Panc1 (cell line): ENCODE data around the gene EIF2D. TPM values are rescaled to one million over a fixed set of nuclear protein-coding genes. Genes with fewer than 3 reads are reported as not detected.

Experiments
- ATAC-seq: fragments of 200-7000 bp; cut with Tn5 transposase; 2 replicates; pipeline ENCODE4 v1.9.1; 2020; ENCODE audit warnings: mild to moderate bottlenecking, moderate library complexity
- BruUV-seq: library from RNA; stranded (reverse); fragments of 400-500 nt; replicated peaks from 2 replicates; lab custom pipeline; 2021; lab: Mats Ljungman, UMichigan
- CTCF ChIA-PET: fragments of 300-600 bp; sonication (Branson Sonifier 250); formaldehyde crosslinking; loops from one replicate; lab custom pipeline; 2022; ENCODE audit warnings: antibody characterized with exemption; lab: Charles Lee
- POLR2A ChIA-PET: fragments of 300-600 bp; sonication (Branson Sonifier 250); formaldehyde crosslinking; loops from one replicate; lab custom pipeline; 2022; ENCODE audit warnings: antibody characterized with exemption; lab: Charles Lee
- DNase-seq: peaks from one replicate; pipeline ENCODE4 v3.0.0-alpha.2; 2010; ENCODE audit warnings: low read depth, low spot score
- H3K27ac ChIP-seq: 2 replicates; pipeline ENCODE4 v1.5.1; 2011; ENCODE audit warnings: mild to moderate bottlenecking, low read length, inconsistent platforms
- H3K27me3 ChIP-seq: fragments of 200-500 bp; sonication (Bioruptor generic); 2 replicates; pipeline ENCODE4 v1.6.0; 2014; ENCODE audit warnings: low read length, inconsistent platforms; ENCODE audit not compliant: control insufficient read depth, insufficient read depth
- H3K36me3 ChIP-seq: fragments of 200-500 bp; sonication (Bioruptor generic); 2 replicates; pipeline ENCODE4 v1.5.1; 2014; ENCODE audit warnings: inconsistent platforms, mild to moderate bottlenecking, low read length, moderate library complexity; ENCODE audit not compliant: control insufficient read depth, insufficient read depth
- H3K4me1 ChIP-seq: 2 replicates; pipeline ENCODE4 v1.5.1; 2011; ENCODE audit warnings: inconsistent platforms, mild to moderate bottlenecking, low read length, moderate library complexity; ENCODE audit not compliant: control insufficient read depth, insufficient read depth
- H3K4me3 ChIP-seq, 2 experiments: 2 replicates each; pipeline ENCODE4 v1.5.1; 2011 to 2012; ENCODE audit warnings: low read depth in 2 of 2, low read length in 2 of 2, mild to moderate bottlenecking in 2 of 2, inconsistent platforms in 1 of 2, moderate library complexity in 1 of 2
- H3K9me3 ChIP-seq: fragments of 200-500 bp; sonication (Bioruptor generic); 2 replicates; pipeline ENCODE4 v1.5.1; 2014; ENCODE audit warnings: low read depth, mild to moderate bottlenecking, inconsistent platforms, low read length, moderate library complexity; ENCODE audit not compliant: control insufficient read depth, insufficient read depth
- POLR2AphosphoS5 ChIP-seq: IDR thresholded peaks from 2 replicates; pipeline ENCODE4 v1.6.1; 2012; ENCODE audit warnings: mild to moderate bottlenecking, low read depth, low read length, moderate library complexity
- SIN3A ChIP-seq: IDR thresholded peaks from 2 replicates; pipeline ENCODE4 v1.6.1; 2012; ENCODE audit warnings: low read depth, mild to moderate bottlenecking, low read length, moderate library complexity, borderline replicate concordance; ENCODE audit not compliant: insufficient read depth
- TCF7L2 ChIP-seq: IDR thresholded peaks from 2 replicates; pipeline ENCODE4 v1.6.1; 2011; ENCODE audit warnings: mild to moderate bottlenecking, low read depth, low read length, inconsistent platforms
- in situ Hi-C: cut with HindIII; loops from 2 replicates; pipeline ENCODE4 v1.10.0; 2016; ENCODE audit warnings: low sequenced_read_pairs, low pct_unique_long_range_greater_than_20kb
- intact Hi-C: fragments of 100-400 bp; cut with micrococcal nuclease; formaldehyde crosslinking; loops from one replicate; pipeline ENCODE4 v1.10.0; 2022; ENCODE audit not compliant: unreplicated experiment
- total RNA-seq: library from RNA; stranded (reverse); gene quantifications from one replicate; pipeline ENCODE4 v1.2.1, GENCODE V29; 2021; ENCODE audit not compliant: unreplicated experiment
- TF ChIP-seq, protein P1 (sequence below), 2 experiments: IDR thresholded peaks; 2 replicates each; pipeline ENCODE4 v1.6.1; 2011 to 2012; ENCODE audit warnings: low read depth in 2 of 2, control low read depth in 1 of 2, low read length in 1 of 2, mild to moderate bottlenecking in 1 of 2, moderate library complexity in 1 of 2; ENCODE audit not compliant: insufficient read depth in 1 of 2
- TF ChIP-seq, protein P2 (sequence below): fragments of 450-650 bp; IDR thresholded peaks from 2 replicates; pipeline ENCODE4 v1.5.1; 2017; ENCODE audit warnings: mild to moderate bottlenecking

Gene EIF2D
- total RNA-seq, 1 experiment from 2014 or later, result 28.7 TPM

DNA sequence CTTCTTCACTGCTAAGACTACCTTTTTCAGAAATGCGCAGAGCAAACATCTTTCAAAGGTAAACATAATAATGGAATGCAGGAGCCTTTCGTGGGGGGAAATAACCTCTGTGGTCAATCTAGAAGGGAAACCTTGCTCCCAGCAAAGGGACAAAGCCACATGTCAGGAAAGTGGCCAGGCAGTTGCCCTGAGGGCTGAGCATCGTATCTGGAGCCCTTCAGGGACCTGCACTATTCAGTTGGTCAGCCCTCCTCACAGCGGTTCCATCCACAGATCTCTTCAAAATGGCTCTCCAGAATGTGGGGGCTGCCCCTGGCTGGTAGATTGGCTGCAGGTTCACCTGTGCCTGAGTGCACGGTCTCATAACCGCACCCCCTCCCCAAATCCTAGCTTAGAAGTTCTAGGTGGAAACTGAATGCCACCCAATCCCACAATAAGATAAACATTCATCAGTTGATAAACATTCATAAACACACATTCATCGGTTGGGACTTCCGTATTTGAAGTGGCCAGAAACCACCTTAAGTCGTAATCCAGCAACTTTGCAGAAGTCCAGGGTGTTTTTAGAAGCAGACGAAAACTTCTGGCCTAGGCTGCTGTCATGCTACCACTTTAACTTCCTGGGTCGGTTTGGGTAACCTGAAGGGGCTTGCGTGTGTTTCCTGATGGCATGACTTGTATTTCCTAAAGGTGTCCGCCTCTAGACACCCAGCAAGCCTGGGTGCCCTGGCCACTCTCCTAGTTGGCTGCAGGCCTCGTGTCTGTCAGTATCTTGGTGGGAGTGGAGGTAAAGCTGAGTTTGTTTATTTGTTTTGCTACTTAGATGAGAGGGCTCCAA lies 54.4 kb downstream of the EIF2D start:
- Histone ChIP-seq H3K4me1 (peaks cover 4% of the 10 kb centered on the region; the same call in 1 of the 2 replicates), H3K27me3 (peaks cover 4% of the 10 kb centered on the region; the same call in 1 of the 2 replicates), H3K4me3 (peak overlapping the region; percentile 45), H3K9me3 (no peaks in the 10 kb centered on the region), H3K36me3 (no peaks in the 10 kb centered on the region), H3K27ac (no peak overlapping the region)
- DNase-seq (no peak), ATAC-seq (peak; percentile 45)
- intact Hi-C loops (no loop called here), in situ Hi-C loops (no loop called here)
- no TSS peak for BruUV-seq
- TF ChIP-seq, protein P1, sequence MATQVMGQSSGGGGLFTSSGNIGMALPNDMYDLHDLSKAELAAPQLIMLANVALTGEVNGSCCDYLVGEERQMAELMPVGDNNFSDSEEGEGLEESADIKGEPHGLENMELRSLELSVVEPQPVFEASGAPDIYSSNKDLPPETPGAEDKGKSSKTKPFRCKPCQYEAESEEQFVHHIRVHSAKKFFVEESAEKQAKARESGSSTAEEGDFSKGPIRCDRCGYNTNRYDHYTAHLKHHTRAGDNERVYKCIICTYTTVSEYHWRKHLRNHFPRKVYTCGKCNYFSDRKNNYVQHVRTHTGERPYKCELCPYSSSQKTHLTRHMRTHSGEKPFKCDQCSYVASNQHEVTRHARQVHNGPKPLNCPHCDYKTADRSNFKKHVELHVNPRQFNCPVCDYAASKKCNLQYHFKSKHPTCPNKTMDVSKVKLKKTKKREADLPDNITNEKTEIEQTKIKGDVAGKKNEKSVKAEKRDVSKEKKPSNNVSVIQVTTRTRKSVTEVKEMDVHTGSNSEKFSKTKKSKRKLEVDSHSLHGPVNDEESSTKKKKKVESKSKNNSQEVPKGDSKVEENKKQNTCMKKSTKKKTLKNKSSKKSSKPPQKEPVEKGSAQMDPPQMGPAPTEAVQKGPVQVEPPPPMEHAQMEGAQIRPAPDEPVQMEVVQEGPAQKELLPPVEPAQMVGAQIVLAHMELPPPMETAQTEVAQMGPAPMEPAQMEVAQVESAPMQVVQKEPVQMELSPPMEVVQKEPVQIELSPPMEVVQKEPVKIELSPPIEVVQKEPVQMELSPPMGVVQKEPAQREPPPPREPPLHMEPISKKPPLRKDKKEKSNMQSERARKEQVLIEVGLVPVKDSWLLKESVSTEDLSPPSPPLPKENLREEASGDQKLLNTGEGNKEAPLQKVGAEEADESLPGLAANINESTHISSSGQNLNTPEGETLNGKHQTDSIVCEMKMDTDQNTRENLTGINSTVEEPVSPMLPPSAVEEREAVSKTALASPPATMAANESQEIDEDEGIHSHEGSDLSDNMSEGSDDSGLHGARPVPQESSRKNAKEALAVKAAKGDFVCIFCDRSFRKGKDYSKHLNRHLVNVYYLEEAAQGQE (IDR thresholded peaks at IDR 0.05; ENCODE audit: insufficient read depth in 1 of 2, low read depth in 2 of 2, low read length in 1 of 2), result no peak
- TF ChIP-seq POLR2AphosphoS5 (no peak), SIN3A (no peak), TCF7L2 (no peak)
- TF ChIP-seq, protein P2, sequence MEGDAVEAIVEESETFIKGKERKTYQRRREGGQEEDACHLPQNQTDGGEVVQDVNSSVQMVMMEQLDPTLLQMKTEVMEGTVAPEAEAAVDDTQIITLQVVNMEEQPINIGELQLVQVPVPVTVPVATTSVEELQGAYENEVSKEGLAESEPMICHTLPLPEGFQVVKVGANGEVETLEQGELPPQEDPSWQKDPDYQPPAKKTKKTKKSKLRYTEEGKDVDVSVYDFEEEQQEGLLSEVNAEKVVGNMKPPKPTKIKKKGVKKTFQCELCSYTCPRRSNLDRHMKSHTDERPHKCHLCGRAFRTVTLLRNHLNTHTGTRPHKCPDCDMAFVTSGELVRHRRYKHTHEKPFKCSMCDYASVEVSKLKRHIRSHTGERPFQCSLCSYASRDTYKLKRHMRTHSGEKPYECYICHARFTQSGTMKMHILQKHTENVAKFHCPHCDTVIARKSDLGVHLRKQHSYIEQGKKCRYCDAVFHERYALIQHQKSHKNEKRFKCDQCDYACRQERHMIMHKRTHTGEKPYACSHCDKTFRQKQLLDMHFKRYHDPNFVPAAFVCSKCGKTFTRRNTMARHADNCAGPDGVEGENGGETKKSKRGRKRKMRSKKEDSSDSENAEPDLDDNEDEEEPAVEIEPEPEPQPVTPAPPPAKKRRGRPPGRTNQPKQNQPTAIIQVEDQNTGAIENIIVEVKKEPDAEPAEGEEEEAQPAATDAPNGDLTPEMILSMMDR, result no peak
- CTCF ChIA-PET, result interaction anchor here (0.9 kb wide), 1 partner anchor 67 kb away, joined by 3 read pairs; no protein-coding TSS in a partner anchor
- POLR2A ChIA-PET, result interaction anchor here (0.5 to 0.6 kb wide), 2 partner anchors 101 to 204 kb away, joined by 3 to 4 read pairs; no protein-coding TSS in a partner anchor

DNA sequence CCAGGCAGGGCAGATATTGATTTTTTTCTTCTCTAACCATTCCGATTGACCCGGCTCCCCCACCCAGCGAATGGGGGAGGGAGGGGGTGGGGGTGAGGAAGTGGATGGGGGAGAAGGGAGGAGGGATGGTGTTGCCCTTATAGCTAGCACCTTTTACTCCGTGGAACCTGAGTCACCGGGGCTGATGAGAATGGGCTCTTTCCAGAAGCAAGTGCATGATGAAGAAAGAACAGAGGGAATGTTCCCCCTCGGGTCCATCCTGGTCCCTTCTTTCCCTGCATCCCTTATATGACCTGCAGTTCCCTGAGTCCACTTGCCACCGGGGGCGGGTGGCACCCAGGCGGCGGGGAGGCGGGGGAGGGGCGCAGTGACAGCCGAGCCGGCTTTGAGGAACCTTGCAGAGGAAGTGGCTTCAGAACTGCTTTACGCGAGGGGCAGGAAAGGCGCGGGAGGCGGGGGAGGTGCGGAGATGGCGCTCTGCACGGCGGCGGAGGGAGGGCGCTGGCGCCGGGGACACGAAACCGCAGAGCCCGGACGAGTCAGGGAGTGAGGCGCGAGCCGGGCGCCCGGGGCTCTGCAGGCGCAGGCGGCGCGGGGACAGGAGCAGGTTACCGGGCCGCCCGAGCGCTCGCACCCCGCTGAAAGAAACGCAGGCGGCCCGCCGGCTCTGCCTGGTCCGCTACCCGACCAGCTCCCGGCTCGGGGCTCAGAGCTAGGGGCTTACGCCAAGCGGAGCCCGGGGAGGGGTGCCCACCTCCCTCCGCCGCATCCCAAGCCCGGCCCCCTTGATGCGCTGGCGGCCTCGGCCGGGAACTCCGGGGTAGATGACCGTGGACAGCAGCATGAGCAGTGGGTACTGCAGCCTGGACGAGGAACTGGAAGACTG lies 55.3 kb downstream of the EIF2D start:
- Histone ChIP-seq H3K4me3 (peak overlapping the region; percentile 45), H3K27me3 (peaks cover 4% of the 10 kb centered on the region; the same call in 1 of the 2 replicates), H3K9me3 (no peaks in the 10 kb centered on the region), H3K36me3 (no peaks in the 10 kb centered on the region), H3K4me1 (peaks cover 4% of the 10 kb centered on the region; the same call in 1 of the 2 replicates), H3K27ac (no peak overlapping the region)
- TF ChIP-seq, protein P1 (IDR thresholded peaks at IDR 0.05; ENCODE audit: insufficient read depth in 1 of 2, low read depth in 2 of 2, low read length in 1 of 2), result 0 out of 4 replicates have a peak, but pooled peaks of 1 of the 2 experiments have one; percentile 23
- no peak for TF ChIP-seq TCF7L2
- no peak for DNase-seq
- POLR2A ChIA-PET, result interaction anchor here (0.6 kb wide), 1 partner anchor 12 kb away, joined by 5 read pairs; no protein-coding TSS in a partner anchor
- BruUV-seq, result no TSS peak
- in situ Hi-C loops (no loop called here), intact Hi-C loops (no loop called here)
- CTCF ChIA-PET, result interaction anchor here (1.1 kb wide), 1 partner anchor 56 kb away, joined by 4 read pairs; the partner anchor contains the start of gene EIF2D
- peak; percentile 77 for ATAC-seq
